K562 (cell line): ENCODE measurements around the gene PTPRG. TPM values are rescaled to one million over a fixed set of nuclear protein-coding genes. Genes with fewer than 3 reads are reported as not detected.

Source experiments
- ATAC-seq: fragments of 200-7000 bp; cut with Tn5 transposase; 3 replicates; pipeline ENCODE4 v1.9.1; 2020; ENCODE audit warnings: moderate library complexity
- BruUV-seq: library from RNA; stranded (reverse); fragments of 400-500 nt; replicated peaks from 2 replicates; lab custom pipeline; 2021; lab: Mats Ljungman, UMichigan
- CTCF ChIA-PET: fragments of 300-600 bp; formaldehyde crosslinking; extraction: SDS; loops from one replicate; lab custom pipeline; 2021; ENCODE audit warnings: low intra/inter-chr PET ratio; lab: Yijun Ruan, JAX
- POLR2A ChIA-PET: fragments of 300-600, 350-650 bp; sonication (Branson Sonifier 250); formaldehyde crosslinking; extraction: SDS; loops from one replicate; lab custom pipeline; 2021; ENCODE audit warnings: antibody characterized with exemption, inconsistent platforms; lab: Yijun Ruan, JAX
- DNase-seq, 4 experiments: peaks; one replicate each; pipeline versions ENCODE4 v3.0.0 to v3.0.0-alpha.2; 2011 to 2018; ENCODE audit warnings: low spot score in 3 of 4, mixed read lengths in 3 of 4; ENCODE audit errors: extremely low read depth in 1 of 4
- FAIRE-seq: peaks from 2 replicates; lab custom pipeline; 2011; peaks lifted over from hg19 to GRCh38; lab: Jason Lieb, UNC
- H2AFZ ChIP-seq: 2 replicates; pipeline ENCODE4 v1.6.0; 2011; ENCODE audit warnings: low read depth, low read length, control low read depth, inconsistent platforms
- H3K27ac ChIP-seq: fragments of 200-600 bp; 3 replicates; pipeline ENCODE4 v1.8.0; 2011; ENCODE audit warnings: low read depth, mild to moderate bottlenecking, control low read depth, inconsistent platforms, low read length, moderate library complexity, mixed read lengths; ENCODE audit errors: extremely low read depth
- H3K27me3 ChIP-seq, 2 experiments: fragments of 300-600 bp in 1 of 2; 2 replicates in 1 of 2; 3 replicates in 1 of 2; pipeline versions ENCODE4 v1.6.0 to v1.8.0; 2011; ENCODE audit warnings: inconsistent platforms in 2 of 2, low read length in 2 of 2, mild to moderate bottlenecking in 1 of 2, mixed read lengths in 1 of 2, moderate library complexity in 1 of 2; ENCODE audit not compliant: control insufficient read depth in 2 of 2, insufficient read depth in 2 of 2
- H3K36me3 ChIP-seq: fragments of 300-600 bp; 3 replicates; pipeline ENCODE4 v1.8.0; 2011; ENCODE audit warnings: mild to moderate bottlenecking, low read length, inconsistent platforms; ENCODE audit not compliant: control insufficient read depth, insufficient read depth
- H3K4me1 ChIP-seq, 2 experiments: fragments of 200-600 bp in 1 of 2; replicated peaks in 1 of 2; 2 replicates in 1 of 2; 3 replicates in 1 of 2; pipeline versions ENCODE4 v1.5.1 to v1.8.0; 2011; ENCODE audit warnings: inconsistent platforms in 2 of 2, low read length in 2 of 2, mild to moderate bottlenecking in 1 of 2, mixed read lengths in 1 of 2, moderate library complexity in 1 of 2; ENCODE audit not compliant: control insufficient read depth in 2 of 2, insufficient read depth in 2 of 2
- H3K4me2 ChIP-seq: 2 replicates; pipeline ENCODE4 v1.6.1; 2011; ENCODE audit warnings: low read length, control low read depth, inconsistent platforms, mixed read lengths; ENCODE audit not compliant: insufficient read depth
- H3K4me3 ChIP-seq: fragments of 200-600 bp; sonication (generic), shearing (Covaris generic); 2 replicates; pipeline ENCODE4 v1.5.1; 2016; ENCODE audit warnings: control low read depth, inconsistent platforms
- H3K79me2 ChIP-seq: fragments of 200-600 bp; 3 replicates; pipeline ENCODE4 v1.8.0; 2011; ENCODE audit warnings: low read length, inconsistent platforms; ENCODE audit not compliant: control insufficient read depth, insufficient read depth
- H3K9ac ChIP-seq, 2 experiments: 2 replicates each; pipeline versions ENCODE4 v1.6.0 to v1.6.1; 2011; ENCODE audit warnings: low read depth in 2 of 2, low read length in 2 of 2, control low read depth in 1 of 2, inconsistent platforms in 1 of 2, mild to moderate bottlenecking in 1 of 2, mixed read lengths in 1 of 2; ENCODE audit not compliant: insufficient read depth in 1 of 2
- H3K9me1 ChIP-seq: one replicate; pipeline ENCODE4 v1.6.0; 2011; ENCODE audit warnings: inconsistent platforms, mild to moderate bottlenecking, low read length, moderate library complexity; ENCODE audit not compliant: control insufficient read depth, insufficient read depth
- H3K9me3 ChIP-seq: replicated peaks from 2 replicates; pipeline ENCODE4 v1.5.1; 2011; ENCODE audit warnings: low read depth, low read length, inconsistent platforms; ENCODE audit not compliant: control insufficient read depth, insufficient read depth
- H4K20me1 ChIP-seq: replicated peaks from 2 replicates; pipeline ENCODE4 v1.6.1; 2011; ENCODE audit warnings: low read length, inconsistent platforms, mixed read lengths; ENCODE audit not compliant: control insufficient read depth, insufficient read depth
- DACH1 ChIP-seq: fragments of 450-650 bp; IDR thresholded peaks from 2 replicates; pipeline ENCODE4 v1.6.1; 2018; ENCODE audit not compliant: partially characterized antibody
- FOXJ2 ChIP-seq: fragments of 200-800 bp; sonication (Bioruptor generic); IDR thresholded peaks from 2 replicates; pipeline ENCODE4 v1.6.1; 2016; ENCODE audit warnings: missing genetic modification characterization, missing compliant biosample characterization
- ZFP91 ChIP-seq: sonication (generic); formaldehyde crosslinking; IDR thresholded peaks from 2 replicates; pipeline ENCODE4 v1.8.0; 2022; ENCODE audit warnings: mild to moderate bottlenecking, missing genetic modification reagents
- ZNF507 ChIP-seq: conservative IDR thresholded peaks from 2 replicates; pipeline ENCODE4 v1.6.1; 2017; ENCODE audit warnings: missing genetic modification characterization, missing compliant biosample characterization
- WGBS: fragments of 100-300 bp; shearing (Covaris generic); methylation state at CpG from one replicate; pipeline ENCODE4 v1.1.6; 2016; ENCODE audit warnings: low coverage, mixed read lengths; ENCODE audit not compliant: insufficient coverage; ENCODE audit errors: missing lambda C conversion rate; 5-methylcytosine and 5-hydroxymethylcytosine counted together
- in situ Hi-C: fragments of 300-500 bp; cut with MboI; formaldehyde crosslinking; loops from 4 replicates; pipeline ENCODE4 v1.15.0; 2018; ENCODE audit warnings: inconsistent platforms, mixed read lengths
- intact Hi-C: fragments of 100-400 bp; cut with micrococcal nuclease; formaldehyde crosslinking; loops from 2 replicates; pipeline ENCODE4 v1.14.2; 2022
- polyA plus RNA-seq, 8 experiments: library from polyadenylated mRNA; depleted of rRNA in 4 of 8; stranded (reverse) in 5 of 8; unstranded in 3 of 8; fragments of >200 nt; fragmentation: Nextera tagmentation in 2 of 8; fragmentation: Illumina TruSeq in 1 of 8; extraction: Ambion mirVana in 2 of 8; extraction: Trizol in 1 of 8; gene quantifications; 2 replicates each; pipeline versions ENCODE4 v1.2.1 to v1.2.3, GENCODE V29; 2011 to 2014; ENCODE audit warnings: inconsistent platforms in 1 of 8, missing spikeins in 1 of 8
- total RNA-seq, 7 experiments: library from RNA; depleted of rRNA in 6 of 7; stranded (reverse); fragments of >200 nt in 6 of 7; fragmentation: Illumina TruSeq in 2 of 7; extraction: Trizol in 2 of 7; gene quantifications; 2 replicates each; pipeline versions ENCODE4 v1.2.1 to v1.2.3, GENCODE V29; 2011 to 2021; ENCODE audit warnings: low replicate concordance in 1 of 7

The PTPRG gene
- total and polyA plus RNA-seq, 9 of the 15 experiments (the other 6 are each of a cell fraction or from before 2014, with no cell fraction given) = 0.16 TPM; not detected in 8

GRCh38 chr3:61719278-61719977 is 158.1 kb downstream of the PTPRG start:
- no peaks in the 10 kb centered on the region for H3K9me3 ChIP-seq
- ATAC-seq = no peak
- CTCF ChIA-PET = no interaction called here
- H3K4me2 ChIP-seq = no peak overlapping the region
- DNase-seq = no peak
- H3K9ac ChIP-seq = no peak overlapping the region
- POLR2A ChIA-PET = no interaction called here
- intact Hi-C loops (no loop called here), in situ Hi-C loops (no loop called here)
- H3K36me3 ChIP-seq = no peaks in the 10 kb centered on the region
- no peak for FAIRE-seq
- no peak overlapping the region for H2AFZ ChIP-seq
- no peaks in the 10 kb centered on the region for H3K4me1 ChIP-seq
- WGBS = 0% methylated on average over 6 of the region's 8 CpGs
- no peaks in the 10 kb centered on the region for H3K27me3 ChIP-seq
- TF ChIP-seq DACH1 = no peak
- TF ChIP-seq FOXJ2 (tag) = no peak
- TF ChIP-seq ZFP91 (CRISPR knock-in tag) = no peak
- no peak for TF ChIP-seq ZNF507
- TF ChIP-seq, all 486 proteins: peak for 0
- Histone ChIP-seq H3K4me3 (no peak overlapping the region), H3K27ac (no peak overlapping the region), H3K9me1 (no peaks in the 10 kb centered on the region), H4K20me1 (no peaks in the 10 kb centered on the region), H3K79me2 (no peaks in the 10 kb centered on the region)
- no TSS peak for BruUV-seq
